Measurements from ENCODE around the gene ISY1.

The ISY1 gene

DNA sequence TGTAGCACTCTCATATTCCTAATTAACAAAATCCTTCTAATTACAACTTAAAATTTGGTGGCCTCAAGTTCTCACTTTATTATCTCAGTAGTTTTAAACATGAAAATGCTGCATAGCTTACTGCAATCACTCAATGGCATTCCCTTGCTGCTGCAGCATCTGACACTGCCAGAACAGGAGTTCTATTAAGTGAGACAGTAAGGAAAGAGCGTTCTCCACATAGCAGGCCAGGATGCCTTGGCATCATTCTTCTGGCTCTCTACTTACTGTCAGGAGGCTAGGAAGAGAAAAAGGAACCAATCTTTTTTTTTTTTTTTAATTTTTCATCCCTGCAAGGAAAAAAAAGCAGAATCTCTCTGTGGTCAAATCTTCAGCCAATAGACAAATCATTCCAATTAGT is 19.6 kb upstream of the ISY1 start:
- TF ChIP-seq TCF12 (IDR thresholded peaks at IDR 0.05; ENCODE audit: low read depth) (no peak), CEBPB (IDR thresholded peaks at IDR 0.05) (no peak), TEAD4 (IDR thresholded peaks at IDR 0.05) (no peak), ZBTB7A (IDR thresholded peaks at IDR 0.05; ENCODE audit: low read depth) (no peak)
- TF ChIP-seq, protein P1, sequence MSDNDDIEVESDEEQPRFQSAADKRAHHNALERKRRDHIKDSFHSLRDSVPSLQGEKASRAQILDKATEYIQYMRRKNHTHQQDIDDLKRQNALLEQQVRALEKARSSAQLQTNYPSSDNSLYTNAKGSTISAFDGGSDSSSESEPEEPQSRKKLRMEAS (IDR thresholded peaks at IDR 0.05) = no peak
- TF ChIP-seq, protein P2, sequence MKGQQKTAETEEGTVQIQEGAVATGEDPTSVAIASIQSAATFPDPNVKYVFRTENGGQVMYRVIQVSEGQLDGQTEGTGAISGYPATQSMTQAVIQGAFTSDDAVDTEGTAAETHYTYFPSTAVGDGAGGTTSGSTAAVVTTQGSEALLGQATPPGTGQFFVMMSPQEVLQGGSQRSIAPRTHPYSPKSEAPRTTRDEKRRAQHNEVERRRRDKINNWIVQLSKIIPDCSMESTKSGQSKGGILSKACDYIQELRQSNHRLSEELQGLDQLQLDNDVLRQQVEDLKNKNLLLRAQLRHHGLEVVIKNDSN (IDR thresholded peaks at IDR 0.05) = no peak

DNA sequence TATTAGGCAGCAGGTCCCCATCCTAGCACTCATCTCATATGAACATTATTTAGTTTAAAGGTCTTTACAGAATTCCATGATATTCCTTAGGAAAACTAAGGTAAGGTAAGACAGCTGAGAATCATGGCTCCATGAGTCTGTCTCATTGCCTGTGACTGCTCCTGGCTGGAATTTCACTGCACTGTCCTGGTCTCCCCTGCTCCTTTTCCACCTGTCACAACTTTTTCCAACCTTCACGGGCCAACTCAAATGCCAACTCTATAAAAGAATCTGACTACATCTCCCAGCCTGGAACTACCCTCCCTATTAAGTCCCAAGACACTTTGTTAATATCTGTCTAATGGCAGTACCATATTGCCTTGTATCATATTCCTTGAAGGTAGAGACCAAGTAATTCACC is 15.2 kb upstream of the ISY1 start:
- TF ChIP-seq, protein P3, sequence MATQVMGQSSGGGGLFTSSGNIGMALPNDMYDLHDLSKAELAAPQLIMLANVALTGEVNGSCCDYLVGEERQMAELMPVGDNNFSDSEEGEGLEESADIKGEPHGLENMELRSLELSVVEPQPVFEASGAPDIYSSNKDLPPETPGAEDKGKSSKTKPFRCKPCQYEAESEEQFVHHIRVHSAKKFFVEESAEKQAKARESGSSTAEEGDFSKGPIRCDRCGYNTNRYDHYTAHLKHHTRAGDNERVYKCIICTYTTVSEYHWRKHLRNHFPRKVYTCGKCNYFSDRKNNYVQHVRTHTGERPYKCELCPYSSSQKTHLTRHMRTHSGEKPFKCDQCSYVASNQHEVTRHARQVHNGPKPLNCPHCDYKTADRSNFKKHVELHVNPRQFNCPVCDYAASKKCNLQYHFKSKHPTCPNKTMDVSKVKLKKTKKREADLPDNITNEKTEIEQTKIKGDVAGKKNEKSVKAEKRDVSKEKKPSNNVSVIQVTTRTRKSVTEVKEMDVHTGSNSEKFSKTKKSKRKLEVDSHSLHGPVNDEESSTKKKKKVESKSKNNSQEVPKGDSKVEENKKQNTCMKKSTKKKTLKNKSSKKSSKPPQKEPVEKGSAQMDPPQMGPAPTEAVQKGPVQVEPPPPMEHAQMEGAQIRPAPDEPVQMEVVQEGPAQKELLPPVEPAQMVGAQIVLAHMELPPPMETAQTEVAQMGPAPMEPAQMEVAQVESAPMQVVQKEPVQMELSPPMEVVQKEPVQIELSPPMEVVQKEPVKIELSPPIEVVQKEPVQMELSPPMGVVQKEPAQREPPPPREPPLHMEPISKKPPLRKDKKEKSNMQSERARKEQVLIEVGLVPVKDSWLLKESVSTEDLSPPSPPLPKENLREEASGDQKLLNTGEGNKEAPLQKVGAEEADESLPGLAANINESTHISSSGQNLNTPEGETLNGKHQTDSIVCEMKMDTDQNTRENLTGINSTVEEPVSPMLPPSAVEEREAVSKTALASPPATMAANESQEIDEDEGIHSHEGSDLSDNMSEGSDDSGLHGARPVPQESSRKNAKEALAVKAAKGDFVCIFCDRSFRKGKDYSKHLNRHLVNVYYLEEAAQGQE (IDR thresholded peaks at IDR 0.05; ENCODE audit: low read depth) = no peak
- no peak for TF ChIP-seq TCF12 (IDR thresholded peaks at IDR 0.05; ENCODE audit: low read depth)
- TF ChIP-seq RAD21 (IDR thresholded peaks at IDR 0.05; ENCODE audit: low read depth) = no peak
- no peak for TF ChIP-seq TAF1 (IDR thresholded peaks at IDR 0.05; ENCODE audit: low read depth)
- TF ChIP-seq, protein P1 (IDR thresholded peaks at IDR 0.05) = no peak
- TF ChIP-seq TEAD4 (IDR thresholded peaks at IDR 0.05) = no peak
- TF ChIP-seq CEBPB (IDR thresholded peaks at IDR 0.05) = no peak
- no peak for TF ChIP-seq FOXM1 (IDR thresholded peaks at IDR 0.05; ENCODE audit: borderline replicate concordance, low read depth)
- no peak for TF ChIP-seq YY1 (IDR thresholded peaks at IDR 0.05; ENCODE audit: low read depth)
- TF ChIP-seq, protein P2 (IDR thresholded peaks at IDR 0.05) = no peak
- TF ChIP-seq NFIC (IDR thresholded peaks at IDR 0.05) = no peak
- no peak for TF ChIP-seq CREB1 (IDR thresholded peaks at IDR 0.05; ENCODE audit: low read depth)
- no peak for TF ChIP-seq ZBTB7A (IDR thresholded peaks at IDR 0.05; ENCODE audit: low read depth)
- no peak for TF ChIP-seq EGR1 (IDR thresholded peaks at IDR 0.05)
- no peak for TF ChIP-seq EP300 (IDR thresholded peaks at IDR 0.05; ENCODE audit: borderline replicate concordance)

DNA sequence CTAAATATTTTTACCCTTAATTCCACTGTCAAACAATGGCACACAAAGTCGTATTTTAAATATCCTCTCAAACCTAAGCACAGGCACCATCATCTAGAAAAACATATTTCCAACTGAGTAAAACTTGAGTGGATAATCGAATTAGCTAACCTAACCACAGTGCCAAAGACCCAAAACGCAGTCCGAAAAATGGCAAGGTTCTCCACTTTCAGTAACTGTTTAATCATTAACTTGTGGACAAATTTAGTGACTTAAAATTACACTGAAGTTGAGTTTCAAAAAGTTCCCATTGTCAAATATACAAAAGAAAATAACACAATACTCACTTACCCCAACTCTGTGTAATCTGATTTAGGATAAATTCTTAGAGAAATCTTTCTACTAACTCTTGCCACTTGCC is 12.9 kb upstream of the ISY1 start:
- TF ChIP-seq, protein P3 (IDR thresholded peaks at IDR 0.05; ENCODE audit: low read depth) = no peak
- TF ChIP-seq TEAD4 (IDR thresholded peaks at IDR 0.05) = no peak
- TF ChIP-seq, protein P1 (IDR thresholded peaks at IDR 0.05) = no peak
- TF ChIP-seq CREB1 (IDR thresholded peaks at IDR 0.05; ENCODE audit: low read depth) = no peak
- no peak for TF ChIP-seq RAD21 (IDR thresholded peaks at IDR 0.05; ENCODE audit: low read depth)

DNA sequence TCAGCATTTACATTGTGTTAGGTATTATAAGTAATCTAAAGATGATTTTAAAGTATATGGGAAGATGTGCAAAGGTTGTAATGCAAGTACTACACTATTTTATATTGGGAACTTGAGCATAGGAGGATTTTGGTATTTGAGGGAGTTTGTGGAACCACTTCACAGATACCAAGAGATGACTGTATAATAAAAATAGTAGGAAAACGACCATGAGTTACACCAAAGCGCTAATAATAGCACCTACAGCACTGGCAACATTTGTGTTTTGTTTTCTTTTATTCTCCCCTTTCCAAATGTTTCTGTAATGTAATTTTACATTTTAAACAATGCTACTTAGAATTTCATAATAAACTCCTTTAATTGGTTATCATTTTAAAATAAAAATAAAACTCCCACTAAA is 12.3 kb upstream of the ISY1 start:
- TF ChIP-seq TAF1 (IDR thresholded peaks at IDR 0.05; ENCODE audit: low read depth) (no peak), RAD21 (IDR thresholded peaks at IDR 0.05; ENCODE audit: low read depth) (no peak), CEBPB (IDR thresholded peaks at IDR 0.05) (no peak), FOXM1 (IDR thresholded peaks at IDR 0.05; ENCODE audit: borderline replicate concordance, low read depth) (no peak), EGR1 (IDR thresholded peaks at IDR 0.05) (no peak), ZBTB7A (IDR thresholded peaks at IDR 0.05; ENCODE audit: low read depth) (no peak), CREB1 (IDR thresholded peaks at IDR 0.05; ENCODE audit: low read depth) (no peak), TCF12 (IDR thresholded peaks at IDR 0.05; ENCODE audit: low read depth) (no peak), YY1 (IDR thresholded peaks at IDR 0.05; ENCODE audit: low read depth) (no peak), TEAD4 (IDR thresholded peaks at IDR 0.05) (no peak), NFIC (IDR thresholded peaks at IDR 0.05) (no peak), EP300 (IDR thresholded peaks at IDR 0.05; ENCODE audit: borderline replicate concordance) (no peak)
- TF ChIP-seq, protein P2 (IDR thresholded peaks at IDR 0.05) = no peak
- TF ChIP-seq, protein P3 (IDR thresholded peaks at IDR 0.05; ENCODE audit: low read depth) = no peak
- TF ChIP-seq, protein P1 (IDR thresholded peaks at IDR 0.05) = no peak
